ENCODE results near the gene COL10A1. TPM values are rescaled to one million over a fixed set of nuclear protein-coding genes. Genes with fewer than 3 reads are reported as not detected.

The COL10A1 gene
- 4.3 and 10.6 TPM in 2 replicates for total RNA-seq

- no peak for TF ChIP-seq CTCF (IDR thresholded peaks at IDR 0.05; ENCODE audit: insufficient read depth, low read depth, low read length)
- DNase-seq (ENCODE audit: low read depth) = no peak
- no peak within 1 kb of the TSS for H3K4me3 ChIP-seq (ENCODE audit: low read depth, low read length)
Measured at GRCh38 chr6:116126032-116126431, at the start of gene COL10A1. COL10A1 (minus strand) TSS chr6:116126132; CDS start chr6:116125492, 640 bp downstream.

GRCh38 chr6:116175344-116175743, 49.4 kb upstream of the COL10A1 start:
- H3K4me3 ChIP-seq (ENCODE audit: low read depth, low read length) = no peak overlapping the region
- DNase-seq (ENCODE audit: low read depth) = peak; percentile 3
- no peak for TF ChIP-seq CTCF (IDR thresholded peaks at IDR 0.05; ENCODE audit: insufficient read depth, low read depth, low read length)

GRCh38 chr6:116173928-116174327, 48.0 kb upstream of the COL10A1 start:
- DNase-seq (ENCODE audit: low read depth) = no peak
- no peak overlapping the region for H3K4me3 ChIP-seq (ENCODE audit: low read depth, low read length)
- no peak for TF ChIP-seq CTCF (IDR thresholded peaks at IDR 0.05; ENCODE audit: insufficient read depth, low read depth, low read length)

GRCh38 chr6:116170358-116171057, 44.6 kb upstream of the COL10A1 start:
- DNase-seq (ENCODE audit: low read depth) = no peak
- H3K4me3 ChIP-seq (ENCODE audit: low read depth, low read length) = no peak overlapping the region
- TF ChIP-seq CTCF (IDR thresholded peaks at IDR 0.05; ENCODE audit: insufficient read depth, low read depth, low read length) = no peak

GRCh38 chr6:116169880-116170279, 43.9 kb upstream of the COL10A1 start:
- H3K4me3 ChIP-seq (ENCODE audit: low read depth, low read length) = no peak overlapping the region
- no peak for DNase-seq (ENCODE audit: low read depth)
- TF ChIP-seq CTCF (IDR thresholded peaks at IDR 0.05; ENCODE audit: insufficient read depth, low read depth, low read length) = no peak

- no peak for TF ChIP-seq CTCF (IDR thresholded peaks at IDR 0.05; ENCODE audit: insufficient read depth, low read depth, low read length)
- DNase-seq (ENCODE audit: low read depth) = no peak
- no peak overlapping the region for H3K4me3 ChIP-seq (ENCODE audit: low read depth, low read length)
Measured at GRCh38 chr6:116168148-116168547, 42.2 kb upstream of the COL10A1 start.

- no peak for DNase-seq (ENCODE audit: low read depth)
- no peak for TF ChIP-seq CTCF (IDR thresholded peaks at IDR 0.05; ENCODE audit: insufficient read depth, low read depth, low read length)
- no peak overlapping the region for H3K4me3 ChIP-seq (ENCODE audit: low read depth, low read length)
Measured at GRCh38 chr6:116166369-116166768, 40.4 kb upstream of the COL10A1 start.

Measured in fibroblast of villous mesenchyme (primary cell).